Spleen (tissue), 7 donors: ENCODE data around the gene IRGQ.

ENCODE experiments used
- POLR2A ChIP-seq, 3 donors: fragments of 450-650 bp; IDR thresholded peaks; one replicate each; pipeline ENCODE4 v1.5.1; 2017; ENCODE audit warnings: antibody characterized with exemption in 3 of 3, mild to moderate bottlenecking in 1 of 3
- POLR2AphosphoS5 ChIP-seq, 3 donors: sonication (generic); formaldehyde crosslinking; IDR thresholded peaks; one replicate each; pipeline ENCODE4 v1.5.1; 2017; ENCODE audit warnings: antibody characterized with exemption in 3 of 3
- TF ChIP-seq, protein P1 (sequence below), 11 experiments: fragments of 200-600 bp in 7 of 11; fragments of 450-650 bp in 4 of 11; sonication (generic) in 4 of 11; IDR thresholded peaks in 8 of 11; conservative IDR thresholded peaks in 3 of 11; 1 replicate in 7 of 11; 2 replicates in 4 of 11; pipeline versions ENCODE4 v1.4.0 to v1.8.0; 2016 to 2021; ENCODE audit warnings: antibody characterized with exemption in 11 of 11, inconsistent platforms in 4 of 11, mild to moderate bottlenecking in 1 of 11
- donor health status: DM: no; HTN: no; CAD: no; lungs with moderate emphysema.
- donor health status: DM: no; HTN: no; CAD: no.
- donor health status: DM: no; HTN: no; CAD: no.

DNA sequence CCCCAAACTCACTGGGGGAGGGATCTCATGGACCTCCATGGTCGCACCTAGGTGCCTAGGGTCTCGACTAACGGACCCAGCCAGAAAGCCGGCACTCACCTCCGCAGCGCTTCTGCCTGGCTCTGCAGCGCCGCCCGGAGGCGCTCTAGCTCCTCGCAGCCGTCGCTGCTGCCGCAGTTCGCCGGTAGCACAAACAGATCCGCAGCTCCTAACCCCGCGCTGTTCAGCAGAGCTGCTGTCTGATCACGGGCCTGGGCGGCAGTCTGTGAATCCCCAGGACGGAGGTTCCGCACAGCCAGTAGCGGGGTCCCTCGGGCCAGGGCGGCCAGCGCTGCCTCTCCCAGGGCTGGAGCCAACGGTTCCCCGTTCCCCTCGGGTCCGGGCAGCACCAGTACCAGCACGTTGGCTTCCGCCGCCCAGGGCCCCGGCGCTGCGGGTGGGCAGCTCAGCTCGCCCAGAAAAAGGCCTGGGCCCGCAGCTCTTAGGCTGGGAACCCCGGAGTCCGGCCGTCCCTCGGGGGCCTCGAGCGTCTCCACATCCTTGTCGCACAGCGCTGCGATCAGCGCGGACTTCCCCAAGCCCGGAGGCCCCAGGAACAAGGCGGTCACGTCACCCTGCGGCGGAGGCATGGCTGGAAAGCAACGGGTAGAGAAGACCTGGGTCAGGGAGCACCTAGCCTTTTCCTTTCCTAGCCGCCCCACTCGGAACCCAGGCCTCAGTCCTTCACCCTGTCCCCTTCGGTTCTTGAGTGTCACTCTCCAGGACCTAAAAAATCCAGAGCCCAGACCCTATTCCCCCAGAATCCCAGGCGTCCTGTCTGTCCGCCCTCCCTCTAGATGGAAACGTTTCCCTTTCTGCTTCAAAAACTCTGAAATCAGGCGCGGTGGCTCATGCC, 977 bp downstream of the IRGQ start:
- TF ChIP-seq, protein P1, sequence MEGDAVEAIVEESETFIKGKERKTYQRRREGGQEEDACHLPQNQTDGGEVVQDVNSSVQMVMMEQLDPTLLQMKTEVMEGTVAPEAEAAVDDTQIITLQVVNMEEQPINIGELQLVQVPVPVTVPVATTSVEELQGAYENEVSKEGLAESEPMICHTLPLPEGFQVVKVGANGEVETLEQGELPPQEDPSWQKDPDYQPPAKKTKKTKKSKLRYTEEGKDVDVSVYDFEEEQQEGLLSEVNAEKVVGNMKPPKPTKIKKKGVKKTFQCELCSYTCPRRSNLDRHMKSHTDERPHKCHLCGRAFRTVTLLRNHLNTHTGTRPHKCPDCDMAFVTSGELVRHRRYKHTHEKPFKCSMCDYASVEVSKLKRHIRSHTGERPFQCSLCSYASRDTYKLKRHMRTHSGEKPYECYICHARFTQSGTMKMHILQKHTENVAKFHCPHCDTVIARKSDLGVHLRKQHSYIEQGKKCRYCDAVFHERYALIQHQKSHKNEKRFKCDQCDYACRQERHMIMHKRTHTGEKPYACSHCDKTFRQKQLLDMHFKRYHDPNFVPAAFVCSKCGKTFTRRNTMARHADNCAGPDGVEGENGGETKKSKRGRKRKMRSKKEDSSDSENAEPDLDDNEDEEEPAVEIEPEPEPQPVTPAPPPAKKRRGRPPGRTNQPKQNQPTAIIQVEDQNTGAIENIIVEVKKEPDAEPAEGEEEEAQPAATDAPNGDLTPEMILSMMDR (IDR thresholded peaks at IDR 0.05 in 8 of 11, conservative IDR thresholded peaks at IDR 0.05 in 3 of 11): peak; percentile 72 to 93 (median 78)
- TF ChIP-seq POLR2A (IDR thresholded peaks at IDR 0.05): no peak
- TF ChIP-seq POLR2AphosphoS5 (IDR thresholded peaks at IDR 0.05): peak; percentile 19 to 80 (median 71)
